Endothelial cell of umbilical vein (primary cell): Measurements from ENCODE around the gene NINJ2. TPM values are rescaled to one million over a fixed set of nuclear protein-coding genes. Genes with fewer than 3 reads are reported as not detected.

Source experiments
- BruUV-seq: library from RNA; stranded (reverse); fragments of 400-500 nt; replicated peaks from 2 replicates; lab custom pipeline; 2021; lab: Mats Ljungman, UMichigan
- CTCF ChIA-PET: fragments of 300-600, 350-600 bp; sonication (Branson Sonifier 250); formaldehyde crosslinking; loops from one replicate; lab custom pipeline; 2021; ENCODE audit warnings: antibody characterized with exemption, inconsistent platforms; lab: Charles Lee
- POLR2A ChIA-PET: fragments of 300-600, 350-600 bp; sonication (Branson Sonifier 250); formaldehyde crosslinking; loops from one replicate; lab custom pipeline; 2021; ENCODE audit warnings: antibody characterized with exemption, inconsistent platforms; lab: Charles Lee
- DNase-seq: peaks from one replicate; pipeline ENCODE4 v3.0.0-alpha.2; 2011; ENCODE audit warnings: low read depth, low spot score
- FAIRE-seq: peaks from 2 replicates; lab custom pipeline; 2011; peaks lifted over from hg19 to GRCh38; lab: Jason Lieb, UNC
- H2AFZ ChIP-seq: 2 replicates; pipeline ENCODE4 v1.6.0; 2012; ENCODE audit warnings: low read depth, low read length, control low read depth, inconsistent platforms
- H3K27ac ChIP-seq: 2 replicates; pipeline ENCODE4 v1.5.1; 2011; ENCODE audit warnings: low read depth, mild to moderate bottlenecking, control low read depth, low read length, moderate library complexity; ENCODE audit not compliant: insufficient read depth
- H3K27me3 ChIP-seq, 2 experiments: 2 replicates each; pipeline versions ENCODE4 v1.6.0 to v1.6.1; 2011; ENCODE audit warnings: low read length in 2 of 2, mixed read lengths in 1 of 2; ENCODE audit not compliant: control insufficient read depth in 2 of 2, insufficient read depth in 2 of 2
- H3K36me3 ChIP-seq, 2 experiments: 2 replicates in 1 of 2; 3 replicates in 1 of 2; pipeline ENCODE4 v1.5.1; 2011; ENCODE audit warnings: low read length in 2 of 2, mild to moderate bottlenecking in 1 of 2, moderate library complexity in 1 of 2; ENCODE audit not compliant: control insufficient read depth in 2 of 2, insufficient read depth in 2 of 2; ENCODE audit errors: extremely low read depth in 1 of 2
- H3K4me1 ChIP-seq: 3 replicates; pipeline ENCODE4 v1.5.1; 2011; ENCODE audit warnings: mild to moderate bottlenecking, low read length; ENCODE audit not compliant: control insufficient read depth, insufficient read depth; ENCODE audit errors: extremely low read depth
- H3K4me2 ChIP-seq: 2 replicates; pipeline ENCODE4 v1.6.1; 2011; ENCODE audit warnings: low read length, control low read depth, mixed read lengths; ENCODE audit not compliant: insufficient read depth
- H3K4me3 ChIP-seq, 3 experiments: fragments of 200-600 bp in 1 of 3; sonication (generic), shearing (Covaris generic) in 1 of 3; replicated peaks in 1 of 3; 2 replicates each; pipeline ENCODE4 v1.5.1; 2011 to 2016; ENCODE audit warnings: control low read depth in 3 of 3, low read length in 3 of 3, mild to moderate bottlenecking in 2 of 3, inconsistent platforms in 1 of 3, low read depth in 1 of 3, moderate library complexity in 1 of 3; ENCODE audit not compliant: insufficient read depth in 1 of 3
- H3K79me2 ChIP-seq: 2 replicates; pipeline ENCODE4 v1.6.0; 2012; ENCODE audit warnings: low read length, inconsistent platforms; ENCODE audit not compliant: control insufficient read depth, insufficient read depth
- H3K9ac ChIP-seq: replicated peaks from 2 replicates; pipeline ENCODE3; 2011; ENCODE audit warnings: low read length, control low read depth; ENCODE audit not compliant: insufficient read depth; ENCODE audit errors: extremely low read depth
- H3K9me1 ChIP-seq: replicated peaks from 3 replicates; pipeline ENCODE4 v1.6.0; 2011; ENCODE audit warnings: mild to moderate bottlenecking, low read length; ENCODE audit not compliant: control insufficient read depth, insufficient read depth; ENCODE audit errors: extremely low read depth
- H3K9me3 ChIP-seq: replicated peaks from 2 replicates; pipeline ENCODE4 v1.5.1; 2012; ENCODE audit warnings: low read length, inconsistent platforms; ENCODE audit not compliant: control insufficient read depth, insufficient read depth
- H4K20me1 ChIP-seq: replicated peaks from 2 replicates; pipeline ENCODE3; 2011; ENCODE audit warnings: mild to moderate bottlenecking, low read length; ENCODE audit not compliant: control insufficient read depth, insufficient read depth; ENCODE audit errors: extremely low read depth
- EZH2 ChIP-seq: IDR thresholded peaks from 2 replicates; pipeline ENCODE4 v1.6.1; 2012; ENCODE audit warnings: borderline replicate concordance, low read depth, mild to moderate bottlenecking, moderate library complexity, low read length, inconsistent platforms; ENCODE audit not compliant: severe bottlenecking
- FOS ChIP-seq: IDR thresholded peaks from 2 replicates; pipeline ENCODE4 v1.6.1; 2011; ENCODE audit warnings: mild to moderate bottlenecking, low read length, moderate library complexity, borderline replicate concordance; ENCODE audit not compliant: insufficient read depth
- GATA2 ChIP-seq: IDR thresholded peaks from 2 replicates; pipeline ENCODE4 v1.7.0; 2011; ENCODE audit warnings: low read depth, mild to moderate bottlenecking, moderate library complexity, mixed read lengths, low read length; ENCODE audit not compliant: insufficient read length, insufficient read depth
- MYC ChIP-seq: IDR thresholded peaks from one replicate; pipeline ENCODE4 v1.6.1; 2011; ENCODE audit warnings: mild to moderate bottlenecking, low read depth, low read length
- POLR2A ChIP-seq: IDR thresholded peaks from 2 replicates; pipeline ENCODE4 v1.6.1; 2012; ENCODE audit warnings: low read depth, mild to moderate bottlenecking, control low read depth, low read length
- POLR2AphosphoS5 ChIP-seq: IDR thresholded peaks from 2 replicates; pipeline ENCODE4 v1.6.1; 2012; ENCODE audit warnings: low read depth, mild to moderate bottlenecking, control low read depth, low read length, moderate library complexity; ENCODE audit not compliant: insufficient read depth
- dilution Hi-C: fragments of 300-500 bp; cut with MboI; formaldehyde crosslinking; loops from one replicate; pipeline ENCODE4 v1.15.0; 2019; ENCODE audit warnings: low sequenced_read_pairs; ENCODE audit not compliant: extremely low pct_ligation_motif_present
- intact Hi-C: fragments of 100-400 bp; cut with micrococcal nuclease; formaldehyde crosslinking; loops from one replicate; pipeline ENCODE4 v1.10.0; 2022
- polyA plus RNA-seq, 4 experiments: library from polyadenylated mRNA; depleted of rRNA in 3 of 4; stranded (reverse) in 3 of 4; unstranded in 1 of 4; fragments of >200 nt; gene quantifications; 2 replicates each; pipeline versions ENCODE4 v1.2.1 to v1.2.3, GENCODE V29; 2011 to 2012; ENCODE audit warnings: missing spikeins in 1 of 4
- total RNA-seq: library from RNA; stranded (reverse); gene quantifications from 2 replicates; pipeline ENCODE4 v1.2.3, GENCODE V29; 2021
- TF ChIP-seq, protein P1 (sequence below): IDR thresholded peaks from 2 replicates; pipeline ENCODE4 v1.6.1; 2011; ENCODE audit not compliant: insufficient read depth, insufficient read length
- TF ChIP-seq, protein P2 (sequence below), 2 donors: IDR thresholded peaks; 1 replicate in 1 of 2; 2 replicates in 1 of 2; pipeline ENCODE4 v1.5.1; 2011; ENCODE audit warnings: low read length in 2 of 2, mild to moderate bottlenecking in 2 of 2, moderate library complexity in 2 of 2, control low read depth in 1 of 2, inconsistent platforms in 1 of 2, low read depth in 1 of 2; ENCODE audit not compliant: insufficient read depth in 1 of 2; ENCODE audit errors: extremely low read depth in 1 of 2

NINJ2 gene
- total and polyA plus RNA-seq, 2 donors (not counting 3 experiments of a cell fraction or from before 2014, with no cell fraction given): 0.75 to 4.4 TPM

DNA sequence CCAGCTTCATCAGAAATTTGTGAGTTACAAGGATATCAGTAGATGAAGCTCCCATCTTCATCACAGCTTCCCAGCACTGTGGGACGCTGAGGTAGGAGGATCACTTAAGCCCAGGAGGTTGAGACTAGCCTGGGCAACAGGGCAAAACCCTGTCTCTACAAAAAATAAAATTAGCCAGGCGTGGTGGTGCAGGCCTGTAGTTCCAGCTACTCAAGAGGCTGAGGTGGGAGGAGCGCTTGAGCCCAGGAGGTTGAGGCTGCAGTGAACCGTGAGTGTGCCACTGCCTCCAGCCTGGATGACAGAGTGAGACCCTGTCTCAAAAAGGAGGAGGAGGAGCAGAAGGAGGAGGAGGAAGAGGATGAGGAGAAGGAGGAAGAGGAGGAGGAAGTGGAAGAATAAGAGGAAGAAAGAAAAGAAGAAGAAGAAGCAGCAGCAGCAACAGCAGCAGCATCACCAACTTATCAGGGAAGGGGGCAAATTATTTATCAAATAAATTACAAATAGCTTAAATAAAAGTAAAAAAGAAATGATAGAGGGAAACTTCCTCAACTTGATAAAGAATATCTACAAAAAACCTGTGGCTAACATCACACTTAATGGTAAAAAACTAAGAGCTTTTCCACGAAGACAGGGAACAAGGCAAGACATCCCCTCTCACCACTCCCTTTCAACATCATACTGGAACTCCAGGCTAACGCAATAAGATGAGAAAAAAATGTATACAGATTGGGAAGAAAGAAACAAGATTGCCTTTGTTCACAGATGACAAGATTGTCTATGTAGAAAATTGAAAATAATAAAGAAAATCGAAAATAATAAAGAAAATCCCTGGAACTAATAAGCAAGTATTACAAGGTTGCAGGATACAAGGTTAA lies 69.6 kb downstream of the NINJ2 start:
- FAIRE-seq: peak; percentile 18
- no peak overlapping the region for H3K9ac ChIP-seq
- peaks cover 3 to 7% of the 10 kb centered on the region in 2 experiments for H3K27me3 ChIP-seq
- no peaks in the 10 kb centered on the region for H4K20me1 ChIP-seq
- DNase-seq: no peak
- H3K79me2 ChIP-seq: no peaks in the 10 kb centered on the region
- ChIA-PET POLR2A (no interaction called here), CTCF (interaction anchor here (1.0 to 4.1 kb wide), 5 partner anchors 14 to 21 kb away, joined by 3 to 14 read pairs (median 6); no protein-coding TSS in a partner anchor)
- dilution Hi-C loops (no loop called here), intact Hi-C loops (no loop called here)
- BruUV-seq: no TSS peak
- no peak overlapping the region for H3K4me3 ChIP-seq
- no peak overlapping the region for H3K4me2 ChIP-seq
- no peaks in the 10 kb centered on the region for H3K9me3 ChIP-seq
- H3K27ac ChIP-seq: no peak overlapping the region
- no peaks in the 10 kb centered on the region for H3K9me1 ChIP-seq
- TF ChIP-seq POLR2A (no peak), POLR2AphosphoS5 (no peak), MYC (no peak), GATA2 (no peak), FOS (no peak), EZH2 (no peak)
- TF ChIP-seq, protein P1, sequence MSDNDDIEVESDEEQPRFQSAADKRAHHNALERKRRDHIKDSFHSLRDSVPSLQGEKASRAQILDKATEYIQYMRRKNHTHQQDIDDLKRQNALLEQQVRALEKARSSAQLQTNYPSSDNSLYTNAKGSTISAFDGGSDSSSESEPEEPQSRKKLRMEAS: no peak
- TF ChIP-seq, protein P2, sequence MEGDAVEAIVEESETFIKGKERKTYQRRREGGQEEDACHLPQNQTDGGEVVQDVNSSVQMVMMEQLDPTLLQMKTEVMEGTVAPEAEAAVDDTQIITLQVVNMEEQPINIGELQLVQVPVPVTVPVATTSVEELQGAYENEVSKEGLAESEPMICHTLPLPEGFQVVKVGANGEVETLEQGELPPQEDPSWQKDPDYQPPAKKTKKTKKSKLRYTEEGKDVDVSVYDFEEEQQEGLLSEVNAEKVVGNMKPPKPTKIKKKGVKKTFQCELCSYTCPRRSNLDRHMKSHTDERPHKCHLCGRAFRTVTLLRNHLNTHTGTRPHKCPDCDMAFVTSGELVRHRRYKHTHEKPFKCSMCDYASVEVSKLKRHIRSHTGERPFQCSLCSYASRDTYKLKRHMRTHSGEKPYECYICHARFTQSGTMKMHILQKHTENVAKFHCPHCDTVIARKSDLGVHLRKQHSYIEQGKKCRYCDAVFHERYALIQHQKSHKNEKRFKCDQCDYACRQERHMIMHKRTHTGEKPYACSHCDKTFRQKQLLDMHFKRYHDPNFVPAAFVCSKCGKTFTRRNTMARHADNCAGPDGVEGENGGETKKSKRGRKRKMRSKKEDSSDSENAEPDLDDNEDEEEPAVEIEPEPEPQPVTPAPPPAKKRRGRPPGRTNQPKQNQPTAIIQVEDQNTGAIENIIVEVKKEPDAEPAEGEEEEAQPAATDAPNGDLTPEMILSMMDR (IDR thresholded peaks at IDR 0.05; ENCODE audit: extremely low read depth in 1 of 2, insufficient read depth in 1 of 2, low read depth in 1 of 2, low read length in 2 of 2): no peak
- H3K4me1 ChIP-seq: peaks cover 12% of the 10 kb centered on the region
- H2AFZ ChIP-seq: no peak overlapping the region
- H3K36me3 ChIP-seq: no peaks in the 10 kb centered on the region
